GM23338 (cell line): ENCODE data around the gene DAGLB. TPM values are rescaled to one million over a fixed set of nuclear protein-coding genes. Genes with fewer than 3 reads are reported as not detected.

ENCODE experiments used
- ATAC-seq: fragments of 200-7000 bp; cut with Tn5 transposase; 3 replicates; pipeline ENCODE4 v1.9.1; 2020
- DNase-seq: peaks from one replicate; pipeline ENCODE4 v3.0.0-alpha.2; 2015; ENCODE audit warnings: low spot score
- H2AFZ ChIP-seq: fragments of 200-600 bp; sonication (generic); 2 replicates; pipeline ENCODE4 v1.8.0; 2016; ENCODE audit warnings: antibody characterized with exemption, mild to moderate bottlenecking, moderate library complexity
- H3F3A ChIP-seq: fragments of 200-600 bp; sonication (generic); replicated peaks from 2 replicates; pipeline ENCODE4 v1.8.0; 2017; ENCODE audit warnings: antibody characterized with exemption, mixed run types, low read depth
- H3K27ac ChIP-seq: fragments of 200-600 bp; sonication (generic); 2 replicates; pipeline ENCODE4 v1.6.1; 2016; ENCODE audit warnings: low read depth
- H3K27me3 ChIP-seq: fragments of 200-600 bp; sonication (generic); 2 replicates; pipeline ENCODE4 v1.8.0; 2016; ENCODE audit warnings: mild to moderate bottlenecking, mixed run types, moderate library complexity; ENCODE audit not compliant: insufficient read depth
- H3K36me3 ChIP-seq: fragments of 200-600 bp; sonication (generic); 2 replicates; pipeline ENCODE4 v1.8.0; 2016; ENCODE audit warnings: mild to moderate bottlenecking; ENCODE audit not compliant: insufficient read depth
- H3K4me1 ChIP-seq: fragments of 200-600 bp; sonication (generic); 2 replicates; pipeline ENCODE4 v1.8.0; 2016; ENCODE audit warnings: mild to moderate bottlenecking, moderate library complexity; ENCODE audit not compliant: insufficient read depth
- H3K4me2 ChIP-seq: fragments of 200-600 bp; sonication (generic); 2 replicates; pipeline ENCODE4 v1.7.1; 2017; ENCODE audit warnings: mixed run types
- H3K4me3 ChIP-seq: fragments of 200-600 bp; sonication (generic); 2 replicates; pipeline ENCODE4 v1.6.1; 2016; ENCODE audit warnings: mixed run types
- H3K79me2 ChIP-seq: fragments of 200-600 bp; sonication (generic); replicated peaks from 2 replicates; pipeline ENCODE4 v1.8.0; 2017; ENCODE audit warnings: mild to moderate bottlenecking; ENCODE audit not compliant: insufficient read depth
- H3K9me2 ChIP-seq: fragments of 200-600 bp; sonication (generic); 2 replicates; pipeline ENCODE4 v1.8.0; 2017; ENCODE audit not compliant: insufficient read depth
- H4K20me1 ChIP-seq: fragments of 200-600 bp; sonication (generic); replicated peaks from 2 replicates; pipeline ENCODE4 v1.8.0; 2017; ENCODE audit warnings: mild to moderate bottlenecking; ENCODE audit not compliant: insufficient read depth
- H3K27ac Mint-ChIP-seq: 2 replicates; pipeline ENCODE4 v1.8.0; 2020; ENCODE audit warnings: inconsistent platforms, mild to moderate bottlenecking, moderate library complexity, mixed read lengths
- H3K27me3 Mint-ChIP-seq: 3 replicates; pipeline ENCODE4 v1.8.0; 2022; ENCODE audit warnings: low read depth, mild to moderate bottlenecking, moderate library complexity, mixed read lengths, inconsistent platforms; ENCODE audit not compliant: insufficient read depth, poor library complexity
- H3K36me3 Mint-ChIP-seq: 3 replicates; pipeline ENCODE4 v1.8.0; 2021; ENCODE audit warnings: low read depth, mild to moderate bottlenecking, inconsistent platforms, moderate library complexity, mixed read lengths
- H3K4me1 Mint-ChIP-seq: 3 replicates; pipeline ENCODE4 v1.8.0; 2020; ENCODE audit warnings: mild to moderate bottlenecking, inconsistent platforms, mixed read lengths
- H3K4me3 Mint-ChIP-seq: 3 replicates; pipeline ENCODE4 v1.8.0; 2021; ENCODE audit warnings: moderate library complexity, mild to moderate bottlenecking, inconsistent platforms, mixed read lengths
- H3K9me3 Mint-ChIP-seq: 3 replicates; pipeline ENCODE4 v1.8.0; 2020; ENCODE audit warnings: moderate library complexity, mild to moderate bottlenecking, inconsistent platforms, mixed read lengths
- CREB1 ChIP-seq: fragments of 250-450 bp; sonication (Bioruptor Pico); IDR thresholded peaks from 2 replicates; pipeline ENCODE4 v1.5.0; 2020; ENCODE audit warnings: low read depth, mild to moderate bottlenecking, moderate library complexity
- NANOG ChIP-seq: IDR thresholded peaks from 2 replicates; pipeline ENCODE4 v1.6.1; 2016; ENCODE audit warnings: antibody characterized with exemption, borderline replicate concordance
- ZNF114 ChIP-seq: fragments of 250-450 bp; sonication (Bioruptor Pico); IDR thresholded peaks from 2 replicates; pipeline ENCODE4 v1.5.0; 2020; ENCODE audit warnings: mild to moderate bottlenecking, moderate library complexity
- polyA plus RNA-seq: library from polyadenylated mRNA; unstranded; fragments of >200 nt; fragmentation: Nextera tagmentation; extraction: Ambion mirVana; gene quantifications from 2 replicates; pipeline ENCODE4 v1.2.1, GENCODE V29; 2016
- total RNA-seq: library from RNA; depleted of rRNA; stranded (reverse); fragments of >200 nt; shearing (Covaris generic); gene quantifications from 2 replicates; pipeline ENCODE4 v1.2.3, GENCODE V29; 2014
- TF ChIP-seq, protein P1 (sequence below): IDR thresholded peaks from 2 replicates; pipeline ENCODE4 v1.6.1; 2016; ENCODE audit warnings: antibody characterized with exemption
- TF ChIP-seq, protein P2 (sequence below): IDR thresholded peaks from one replicate; pipeline ENCODE4 v1.6.1; 2018; ENCODE audit warnings: antibody characterized with exemption; ENCODE audit not compliant: unreplicated experiment
- TF ChIP-seq, protein P3 (sequence below), 2 experiments: fragments of 200-600 bp in 1 of 2; sonication (generic) in 1 of 2; conservative IDR thresholded peaks; 2 replicates each; pipeline versions ENCODE4 v1.5.1 to v1.6.1; 2016 to 2017; ENCODE audit warnings: antibody characterized with exemption in 2 of 2, low read depth in 2 of 2, mild to moderate bottlenecking in 2 of 2, moderate library complexity in 1 of 2

DAGLB gene
- total and polyA plus RNA-seq, 2 experiments from 2014 or later, result 13.8 to 26.0 TPM

DNA sequence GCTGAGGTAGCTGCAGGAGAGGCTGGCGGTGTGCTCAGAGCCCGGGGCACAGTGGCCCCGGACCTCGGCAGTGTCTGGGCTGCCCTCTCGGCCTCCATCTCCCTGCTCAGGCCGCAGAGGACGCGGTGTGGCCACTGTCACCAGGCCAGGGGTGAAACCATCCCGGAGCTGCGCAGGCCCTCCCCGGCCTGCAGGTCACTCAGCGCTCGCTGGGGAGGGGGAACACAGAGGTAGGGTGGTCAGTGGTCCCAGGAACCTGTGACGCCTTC lies 49.8 kb upstream of the DAGLB start:
- Mint-ChIP-seq H3K9me3 (no peaks in the 10 kb centered on the region), H3K4me3 (no peak overlapping the region)
- no peak for ATAC-seq

More for the DNA sequence above, 49.8 kb upstream of the DAGLB start:
- no peaks in the 10 kb centered on the region for H3F3A ChIP-seq
- H3K27me3 ChIP-seq, result no peaks in the 10 kb centered on the region
- H4K20me1 ChIP-seq, result no peaks in the 10 kb centered on the region
- Mint-ChIP-seq H3K36me3 (no peaks in the 10 kb centered on the region; the same call in 2 of the 3 replicates), H3K4me1 (no peaks in the 10 kb centered on the region; the same call in 2 of the 3 replicates), H3K27me3 (peaks cover 3% of the 10 kb centered on the region), H3K27ac (no peak overlapping the region)
- H3K9me2 ChIP-seq, result no peaks in the 10 kb centered on the region
- H3K36me3 ChIP-seq, result no peaks in the 10 kb centered on the region
- H3K27ac ChIP-seq, result no peak overlapping the region
- DNase-seq, result no peak
- no peak overlapping the region for H2AFZ ChIP-seq
- H3K4me1 ChIP-seq, result no peaks in the 10 kb centered on the region
- no peaks in the 10 kb centered on the region; the same call in 1 of the 2 replicates for H3K79me2 ChIP-seq
- H3K4me2 ChIP-seq, result no peak overlapping the region
- H3K4me3 ChIP-seq, result no peak overlapping the region
- TF ChIP-seq CREB1 (CRISPR knock-in tag) (no peak), NANOG (no peak), ZNF114 (CRISPR knock-in tag) (no peak)
- TF ChIP-seq, protein P1, sequence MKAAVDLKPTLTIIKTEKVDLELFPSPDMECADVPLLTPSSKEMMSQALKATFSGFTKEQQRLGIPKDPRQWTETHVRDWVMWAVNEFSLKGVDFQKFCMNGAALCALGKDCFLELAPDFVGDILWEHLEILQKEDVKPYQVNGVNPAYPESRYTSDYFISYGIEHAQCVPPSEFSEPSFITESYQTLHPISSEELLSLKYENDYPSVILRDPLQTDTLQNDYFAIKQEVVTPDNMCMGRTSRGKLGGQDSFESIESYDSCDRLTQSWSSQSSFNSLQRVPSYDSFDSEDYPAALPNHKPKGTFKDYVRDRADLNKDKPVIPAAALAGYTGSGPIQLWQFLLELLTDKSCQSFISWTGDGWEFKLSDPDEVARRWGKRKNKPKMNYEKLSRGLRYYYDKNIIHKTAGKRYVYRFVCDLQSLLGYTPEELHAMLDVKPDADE, result no peak
- TF ChIP-seq, protein P2, sequence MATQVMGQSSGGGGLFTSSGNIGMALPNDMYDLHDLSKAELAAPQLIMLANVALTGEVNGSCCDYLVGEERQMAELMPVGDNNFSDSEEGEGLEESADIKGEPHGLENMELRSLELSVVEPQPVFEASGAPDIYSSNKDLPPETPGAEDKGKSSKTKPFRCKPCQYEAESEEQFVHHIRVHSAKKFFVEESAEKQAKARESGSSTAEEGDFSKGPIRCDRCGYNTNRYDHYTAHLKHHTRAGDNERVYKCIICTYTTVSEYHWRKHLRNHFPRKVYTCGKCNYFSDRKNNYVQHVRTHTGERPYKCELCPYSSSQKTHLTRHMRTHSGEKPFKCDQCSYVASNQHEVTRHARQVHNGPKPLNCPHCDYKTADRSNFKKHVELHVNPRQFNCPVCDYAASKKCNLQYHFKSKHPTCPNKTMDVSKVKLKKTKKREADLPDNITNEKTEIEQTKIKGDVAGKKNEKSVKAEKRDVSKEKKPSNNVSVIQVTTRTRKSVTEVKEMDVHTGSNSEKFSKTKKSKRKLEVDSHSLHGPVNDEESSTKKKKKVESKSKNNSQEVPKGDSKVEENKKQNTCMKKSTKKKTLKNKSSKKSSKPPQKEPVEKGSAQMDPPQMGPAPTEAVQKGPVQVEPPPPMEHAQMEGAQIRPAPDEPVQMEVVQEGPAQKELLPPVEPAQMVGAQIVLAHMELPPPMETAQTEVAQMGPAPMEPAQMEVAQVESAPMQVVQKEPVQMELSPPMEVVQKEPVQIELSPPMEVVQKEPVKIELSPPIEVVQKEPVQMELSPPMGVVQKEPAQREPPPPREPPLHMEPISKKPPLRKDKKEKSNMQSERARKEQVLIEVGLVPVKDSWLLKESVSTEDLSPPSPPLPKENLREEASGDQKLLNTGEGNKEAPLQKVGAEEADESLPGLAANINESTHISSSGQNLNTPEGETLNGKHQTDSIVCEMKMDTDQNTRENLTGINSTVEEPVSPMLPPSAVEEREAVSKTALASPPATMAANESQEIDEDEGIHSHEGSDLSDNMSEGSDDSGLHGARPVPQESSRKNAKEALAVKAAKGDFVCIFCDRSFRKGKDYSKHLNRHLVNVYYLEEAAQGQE, result no peak
- TF ChIP-seq, protein P3, sequence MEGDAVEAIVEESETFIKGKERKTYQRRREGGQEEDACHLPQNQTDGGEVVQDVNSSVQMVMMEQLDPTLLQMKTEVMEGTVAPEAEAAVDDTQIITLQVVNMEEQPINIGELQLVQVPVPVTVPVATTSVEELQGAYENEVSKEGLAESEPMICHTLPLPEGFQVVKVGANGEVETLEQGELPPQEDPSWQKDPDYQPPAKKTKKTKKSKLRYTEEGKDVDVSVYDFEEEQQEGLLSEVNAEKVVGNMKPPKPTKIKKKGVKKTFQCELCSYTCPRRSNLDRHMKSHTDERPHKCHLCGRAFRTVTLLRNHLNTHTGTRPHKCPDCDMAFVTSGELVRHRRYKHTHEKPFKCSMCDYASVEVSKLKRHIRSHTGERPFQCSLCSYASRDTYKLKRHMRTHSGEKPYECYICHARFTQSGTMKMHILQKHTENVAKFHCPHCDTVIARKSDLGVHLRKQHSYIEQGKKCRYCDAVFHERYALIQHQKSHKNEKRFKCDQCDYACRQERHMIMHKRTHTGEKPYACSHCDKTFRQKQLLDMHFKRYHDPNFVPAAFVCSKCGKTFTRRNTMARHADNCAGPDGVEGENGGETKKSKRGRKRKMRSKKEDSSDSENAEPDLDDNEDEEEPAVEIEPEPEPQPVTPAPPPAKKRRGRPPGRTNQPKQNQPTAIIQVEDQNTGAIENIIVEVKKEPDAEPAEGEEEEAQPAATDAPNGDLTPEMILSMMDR (conservative IDR thresholded peaks at IDR 0.05; ENCODE audit: low read depth in 2 of 2), result no peak
